ENCODE data around the gene SCARF2.

- no peak for TF ChIP-seq HINFP (CRISPR knock-in tag; IDR thresholded peaks at IDR 0.05; ENCODE audit: low read depth)
- TF ChIP-seq ZNF224 (CRISPR knock-in tag; IDR thresholded peaks at IDR 0.05): no peak
- TF ChIP-seq CTCF (CRISPR knock-in tag; IDR thresholded peaks at IDR 0.05): no peak
- no peak for TF ChIP-seq ZNF414 (CRISPR knock-in tag; IDR thresholded peaks at IDR 0.05)
- TF ChIP-seq POLR2A (IDR thresholded peaks at IDR 0.05; ENCODE audit: insufficient read depth in 1 of 2, low read depth in 2 of 2, low read length in 2 of 2): no peak
- TF ChIP-seq ZNF274 (CRISPR knock-in tag; IDR thresholded peaks at IDR 0.05): no peak
- no peak for TF ChIP-seq TARDBP (CRISPR knock-in tag; IDR thresholded peaks at IDR 0.05)
- TF ChIP-seq ARNT (IDR thresholded peaks at IDR 0.05): no peak
- no peak for TF ChIP-seq SP1 (IDR thresholded peaks at IDR 0.05)
- TF ChIP-seq SP1 (CRISPR knock-in tag; IDR thresholded peaks at IDR 0.05): no peak
- no peak for TF ChIP-seq RAD21 (CRISPR knock-in tag; IDR thresholded peaks at IDR 0.05)
- no peak for TF ChIP-seq MAX (IDR thresholded peaks at IDR 0.05)
- no peak for TF ChIP-seq NBN (conservative IDR thresholded peaks at IDR 0.05)
Observed at GRCh38 chr22:20389288-20389687, 48.3 kb downstream of the SCARF2 start.

Measured in HepG2 (cell line).